Endothelial cell of umbilical vein (primary cell): ENCODE results near the gene GSTO2. TPM values are rescaled to one million over a fixed set of nuclear protein-coding genes. Genes with fewer than 3 reads are reported as not detected.

Source experiments
- BruUV-seq: library from RNA; stranded (reverse); fragments of 400-500 nt; replicated peaks from 2 replicates; lab custom pipeline; 2021; lab: Mats Ljungman, UMichigan
- CTCF ChIA-PET: fragments of 300-600, 350-600 bp; sonication (Branson Sonifier 250); formaldehyde crosslinking; loops from one replicate; lab custom pipeline; 2021; ENCODE audit warnings: antibody characterized with exemption, inconsistent platforms; lab: Charles Lee
- POLR2A ChIA-PET: fragments of 300-600, 350-600 bp; sonication (Branson Sonifier 250); formaldehyde crosslinking; loops from one replicate; lab custom pipeline; 2021; ENCODE audit warnings: antibody characterized with exemption, inconsistent platforms; lab: Charles Lee
- DNase-seq: peaks from one replicate; pipeline ENCODE4 v3.0.0-alpha.2; 2011; ENCODE audit warnings: low read depth, low spot score
- FAIRE-seq: peaks from 2 replicates; lab custom pipeline; 2011; peaks lifted over from hg19 to GRCh38; lab: Jason Lieb, UNC
- H2AFZ ChIP-seq: 2 replicates; pipeline ENCODE4 v1.6.0; 2012; ENCODE audit warnings: low read depth, low read length, control low read depth, inconsistent platforms
- H3K27ac ChIP-seq: 2 replicates; pipeline ENCODE4 v1.5.1; 2011; ENCODE audit warnings: low read depth, mild to moderate bottlenecking, control low read depth, low read length, moderate library complexity; ENCODE audit not compliant: insufficient read depth
- H3K27me3 ChIP-seq, 2 experiments: 2 replicates each; pipeline versions ENCODE4 v1.6.0 to v1.6.1; 2011; ENCODE audit warnings: low read length in 2 of 2, mixed read lengths in 1 of 2; ENCODE audit not compliant: control insufficient read depth in 2 of 2, insufficient read depth in 2 of 2
- H3K36me3 ChIP-seq, 2 experiments: 2 replicates in 1 of 2; 3 replicates in 1 of 2; pipeline ENCODE4 v1.5.1; 2011; ENCODE audit warnings: low read length in 2 of 2, mild to moderate bottlenecking in 1 of 2, moderate library complexity in 1 of 2; ENCODE audit not compliant: control insufficient read depth in 2 of 2, insufficient read depth in 2 of 2; ENCODE audit errors: extremely low read depth in 1 of 2
- H3K4me1 ChIP-seq: 3 replicates; pipeline ENCODE4 v1.5.1; 2011; ENCODE audit warnings: mild to moderate bottlenecking, low read length; ENCODE audit not compliant: control insufficient read depth, insufficient read depth; ENCODE audit errors: extremely low read depth
- H3K4me2 ChIP-seq: 2 replicates; pipeline ENCODE4 v1.6.1; 2011; ENCODE audit warnings: low read length, control low read depth, mixed read lengths; ENCODE audit not compliant: insufficient read depth
- H3K4me3 ChIP-seq, 3 experiments: fragments of 200-600 bp in 1 of 3; sonication (generic), shearing (Covaris generic) in 1 of 3; replicated peaks in 1 of 3; 2 replicates each; pipeline ENCODE4 v1.5.1; 2011 to 2016; ENCODE audit warnings: control low read depth in 3 of 3, low read length in 3 of 3, mild to moderate bottlenecking in 2 of 3, inconsistent platforms in 1 of 3, low read depth in 1 of 3, moderate library complexity in 1 of 3; ENCODE audit not compliant: insufficient read depth in 1 of 3
- H3K79me2 ChIP-seq: 2 replicates; pipeline ENCODE4 v1.6.0; 2012; ENCODE audit warnings: low read length, inconsistent platforms; ENCODE audit not compliant: control insufficient read depth, insufficient read depth
- H3K9ac ChIP-seq: replicated peaks from 2 replicates; pipeline ENCODE3; 2011; ENCODE audit warnings: low read length, control low read depth; ENCODE audit not compliant: insufficient read depth; ENCODE audit errors: extremely low read depth
- H3K9me1 ChIP-seq: replicated peaks from 3 replicates; pipeline ENCODE4 v1.6.0; 2011; ENCODE audit warnings: mild to moderate bottlenecking, low read length; ENCODE audit not compliant: control insufficient read depth, insufficient read depth; ENCODE audit errors: extremely low read depth
- H3K9me3 ChIP-seq: replicated peaks from 2 replicates; pipeline ENCODE4 v1.5.1; 2012; ENCODE audit warnings: low read length, inconsistent platforms; ENCODE audit not compliant: control insufficient read depth, insufficient read depth
- H4K20me1 ChIP-seq: replicated peaks from 2 replicates; pipeline ENCODE3; 2011; ENCODE audit warnings: mild to moderate bottlenecking, low read length; ENCODE audit not compliant: control insufficient read depth, insufficient read depth; ENCODE audit errors: extremely low read depth
- EZH2 ChIP-seq: IDR thresholded peaks from 2 replicates; pipeline ENCODE4 v1.6.1; 2012; ENCODE audit warnings: borderline replicate concordance, low read depth, mild to moderate bottlenecking, moderate library complexity, low read length, inconsistent platforms; ENCODE audit not compliant: severe bottlenecking
- FOS ChIP-seq: IDR thresholded peaks from 2 replicates; pipeline ENCODE4 v1.6.1; 2011; ENCODE audit warnings: mild to moderate bottlenecking, low read length, moderate library complexity, borderline replicate concordance; ENCODE audit not compliant: insufficient read depth
- GATA2 ChIP-seq: IDR thresholded peaks from 2 replicates; pipeline ENCODE4 v1.7.0; 2011; ENCODE audit warnings: low read depth, mild to moderate bottlenecking, moderate library complexity, mixed read lengths, low read length; ENCODE audit not compliant: insufficient read length, insufficient read depth
- JUN ChIP-seq: IDR thresholded peaks from 2 replicates; pipeline ENCODE4 v1.6.1; 2011; ENCODE audit warnings: borderline replicate concordance, low read depth; ENCODE audit not compliant: insufficient read length, insufficient read depth
- MYC ChIP-seq: IDR thresholded peaks from one replicate; pipeline ENCODE4 v1.6.1; 2011; ENCODE audit warnings: mild to moderate bottlenecking, low read depth, low read length
- POLR2A ChIP-seq: IDR thresholded peaks from 2 replicates; pipeline ENCODE4 v1.6.1; 2012; ENCODE audit warnings: low read depth, mild to moderate bottlenecking, control low read depth, low read length
- POLR2AphosphoS5 ChIP-seq: IDR thresholded peaks from 2 replicates; pipeline ENCODE4 v1.6.1; 2012; ENCODE audit warnings: low read depth, mild to moderate bottlenecking, control low read depth, low read length, moderate library complexity; ENCODE audit not compliant: insufficient read depth
- dilution Hi-C: fragments of 300-500 bp; cut with MboI; formaldehyde crosslinking; loops from one replicate; pipeline ENCODE4 v1.15.0; 2019; ENCODE audit warnings: low sequenced_read_pairs; ENCODE audit not compliant: extremely low pct_ligation_motif_present
- intact Hi-C: fragments of 100-400 bp; cut with micrococcal nuclease; formaldehyde crosslinking; loops from one replicate; pipeline ENCODE4 v1.10.0; 2022
- polyA plus RNA-seq, 4 experiments: library from polyadenylated mRNA; depleted of rRNA in 3 of 4; stranded (reverse) in 3 of 4; unstranded in 1 of 4; fragments of >200 nt; gene quantifications; 2 replicates each; pipeline versions ENCODE4 v1.2.1 to v1.2.3, GENCODE V29; 2011 to 2012; ENCODE audit warnings: missing spikeins in 1 of 4
- total RNA-seq: library from RNA; stranded (reverse); gene quantifications from 2 replicates; pipeline ENCODE4 v1.2.3, GENCODE V29; 2021
- TF ChIP-seq, protein P1 (sequence below), 2 donors: IDR thresholded peaks; 1 replicate in 1 of 2; 2 replicates in 1 of 2; pipeline ENCODE4 v1.5.1; 2011; ENCODE audit warnings: low read length in 2 of 2, mild to moderate bottlenecking in 2 of 2, moderate library complexity in 2 of 2, control low read depth in 1 of 2, inconsistent platforms in 1 of 2, low read depth in 1 of 2; ENCODE audit not compliant: insufficient read depth in 1 of 2; ENCODE audit errors: extremely low read depth in 1 of 2
- TF ChIP-seq, protein P2 (sequence below): IDR thresholded peaks from 2 replicates; pipeline ENCODE4 v1.6.1; 2011; ENCODE audit not compliant: insufficient read depth, insufficient read length

The GSTO2 gene
- total and polyA plus RNA-seq, 2 donors (not counting 3 experiments of a cell fraction or from before 2014, with no cell fraction given): 0.84 to 1.4 TPM

DNA sequence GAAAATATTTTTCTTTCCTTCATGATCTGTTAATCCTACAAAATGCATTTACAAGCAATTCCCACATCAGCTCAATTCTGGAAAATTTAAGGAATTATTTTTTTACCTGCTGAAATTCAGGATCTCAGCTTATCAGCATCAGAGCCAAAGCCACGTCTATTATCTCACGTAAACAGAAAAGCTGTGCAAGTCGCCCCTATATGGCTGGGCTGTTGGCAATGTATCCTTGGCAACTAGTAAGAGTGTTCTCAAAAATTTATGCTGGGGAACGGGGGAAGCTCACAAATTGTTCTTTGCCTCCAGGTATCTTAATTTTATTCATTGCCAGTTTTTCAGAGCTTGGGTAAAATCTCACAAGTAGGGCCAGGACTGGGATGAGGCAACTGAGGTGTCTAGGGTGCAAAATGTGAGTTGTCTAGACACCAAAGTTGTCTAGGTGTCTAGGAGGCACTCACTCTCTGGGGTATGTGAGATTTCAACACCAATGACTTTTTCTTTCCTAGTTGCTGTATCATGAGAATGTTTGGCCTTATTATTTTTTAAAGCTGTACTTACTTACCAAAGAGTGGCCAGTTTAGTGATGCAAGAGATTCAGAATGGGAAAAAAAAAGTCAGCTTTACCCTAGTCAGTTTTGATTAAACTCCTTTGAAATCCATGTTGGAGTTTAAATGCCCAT is 5.1 kb downstream of the GSTO2 start:
- FAIRE-seq (no peak), DNase-seq (no peak)
- H4K20me1 ChIP-seq: no peaks in the 10 kb centered on the region
- no peaks in the 10 kb centered on the region for H3K9me3 ChIP-seq
- H3K27me3 ChIP-seq: peaks cover 0 to 6% of the 10 kb centered on the region in 2 experiments
- intact Hi-C loops (loop anchor here (1.0 kb wide), 2 partner anchors 76 to 229 kb away; no protein-coding TSS in a partner anchor), dilution Hi-C loops (no loop called here)
- no peak overlapping the region for H3K9ac ChIP-seq
- no peak overlapping the region for H3K27ac ChIP-seq
- ChIA-PET CTCF (interaction anchor here (0.7 to 4.9 kb wide), 37 partner anchors 11 to 393 kb away, joined by 3 to 79 read pairs (median 6); partner anchors contain the start of genes CFAP58, GSTO1, ITPRIP and SFR1), POLR2A (interaction anchor here (1.1 kb wide), 1 partner anchor 14 kb away, joined by 3 read pairs; no protein-coding TSS in a partner anchor)
- H3K4me3 ChIP-seq: no peak overlapping the region
- H3K79me2 ChIP-seq: no peaks in the 10 kb centered on the region
- H3K4me1 ChIP-seq: peaks cover 5% of the 10 kb centered on the region
- no peak for TF ChIP-seq MYC
- TF ChIP-seq GATA2: no peak
- no peak for TF ChIP-seq POLR2AphosphoS5
- TF ChIP-seq FOS: no peak
- TF ChIP-seq, protein P1, sequence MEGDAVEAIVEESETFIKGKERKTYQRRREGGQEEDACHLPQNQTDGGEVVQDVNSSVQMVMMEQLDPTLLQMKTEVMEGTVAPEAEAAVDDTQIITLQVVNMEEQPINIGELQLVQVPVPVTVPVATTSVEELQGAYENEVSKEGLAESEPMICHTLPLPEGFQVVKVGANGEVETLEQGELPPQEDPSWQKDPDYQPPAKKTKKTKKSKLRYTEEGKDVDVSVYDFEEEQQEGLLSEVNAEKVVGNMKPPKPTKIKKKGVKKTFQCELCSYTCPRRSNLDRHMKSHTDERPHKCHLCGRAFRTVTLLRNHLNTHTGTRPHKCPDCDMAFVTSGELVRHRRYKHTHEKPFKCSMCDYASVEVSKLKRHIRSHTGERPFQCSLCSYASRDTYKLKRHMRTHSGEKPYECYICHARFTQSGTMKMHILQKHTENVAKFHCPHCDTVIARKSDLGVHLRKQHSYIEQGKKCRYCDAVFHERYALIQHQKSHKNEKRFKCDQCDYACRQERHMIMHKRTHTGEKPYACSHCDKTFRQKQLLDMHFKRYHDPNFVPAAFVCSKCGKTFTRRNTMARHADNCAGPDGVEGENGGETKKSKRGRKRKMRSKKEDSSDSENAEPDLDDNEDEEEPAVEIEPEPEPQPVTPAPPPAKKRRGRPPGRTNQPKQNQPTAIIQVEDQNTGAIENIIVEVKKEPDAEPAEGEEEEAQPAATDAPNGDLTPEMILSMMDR (IDR thresholded peaks at IDR 0.05; ENCODE audit: extremely low read depth in 1 of 2, insufficient read depth in 1 of 2, low read depth in 1 of 2, low read length in 2 of 2): no peak
- TF ChIP-seq EZH2: no peak
- no peak for TF ChIP-seq POLR2A
- TF ChIP-seq JUN: no peak
- TF ChIP-seq, protein P2, sequence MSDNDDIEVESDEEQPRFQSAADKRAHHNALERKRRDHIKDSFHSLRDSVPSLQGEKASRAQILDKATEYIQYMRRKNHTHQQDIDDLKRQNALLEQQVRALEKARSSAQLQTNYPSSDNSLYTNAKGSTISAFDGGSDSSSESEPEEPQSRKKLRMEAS: no peak
- no peak overlapping the region for H2AFZ ChIP-seq
- no peaks in the 10 kb centered on the region for H3K9me1 ChIP-seq
- H3K4me2 ChIP-seq: no peak overlapping the region
- no TSS peak for BruUV-seq
- no peaks in the 10 kb centered on the region for H3K36me3 ChIP-seq
